Erythroblast (primary cell): Measurements from ENCODE around the gene GOLGA5.

Experiments used
- DNase-seq, 2 experiments: peaks; one replicate each; lab custom pipeline; 2025; lab: John Stamatoyannopoulos, UW
- GATA1 ChIP-seq: IDR thresholded peaks from 2 replicates; pipeline ENCODE4 v1.6.1; 2011; ENCODE audit warnings: low read depth, mild to moderate bottlenecking, control low read depth, low read length, moderate library complexity
- POLR2A ChIP-seq: IDR thresholded peaks from 2 replicates; pipeline ENCODE4 v1.6.1; 2011; ENCODE audit warnings: mild to moderate bottlenecking, low read length

Gene GOLGA5, protein sequence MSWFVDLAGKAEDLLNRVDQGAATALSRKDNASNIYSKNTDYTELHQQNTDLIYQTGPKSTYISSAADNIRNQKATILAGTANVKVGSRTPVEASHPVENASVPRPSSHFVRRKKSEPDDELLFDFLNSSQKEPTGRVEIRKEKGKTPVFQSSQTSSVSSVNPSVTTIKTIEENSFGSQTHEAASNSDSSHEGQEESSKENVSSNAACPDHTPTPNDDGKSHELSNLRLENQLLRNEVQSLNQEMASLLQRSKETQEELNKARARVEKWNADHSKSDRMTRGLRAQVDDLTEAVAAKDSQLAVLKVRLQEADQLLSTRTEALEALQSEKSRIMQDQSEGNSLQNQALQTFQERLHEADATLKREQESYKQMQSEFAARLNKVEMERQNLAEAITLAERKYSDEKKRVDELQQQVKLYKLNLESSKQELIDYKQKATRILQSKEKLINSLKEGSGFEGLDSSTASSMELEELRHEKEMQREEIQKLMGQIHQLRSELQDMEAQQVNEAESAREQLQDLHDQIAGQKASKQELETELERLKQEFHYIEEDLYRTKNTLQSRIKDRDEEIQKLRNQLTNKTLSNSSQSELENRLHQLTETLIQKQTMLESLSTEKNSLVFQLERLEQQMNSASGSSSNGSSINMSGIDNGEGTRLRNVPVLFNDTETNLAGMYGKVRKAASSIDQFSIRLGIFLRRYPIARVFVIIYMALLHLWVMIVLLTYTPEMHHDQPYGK

DNA sequence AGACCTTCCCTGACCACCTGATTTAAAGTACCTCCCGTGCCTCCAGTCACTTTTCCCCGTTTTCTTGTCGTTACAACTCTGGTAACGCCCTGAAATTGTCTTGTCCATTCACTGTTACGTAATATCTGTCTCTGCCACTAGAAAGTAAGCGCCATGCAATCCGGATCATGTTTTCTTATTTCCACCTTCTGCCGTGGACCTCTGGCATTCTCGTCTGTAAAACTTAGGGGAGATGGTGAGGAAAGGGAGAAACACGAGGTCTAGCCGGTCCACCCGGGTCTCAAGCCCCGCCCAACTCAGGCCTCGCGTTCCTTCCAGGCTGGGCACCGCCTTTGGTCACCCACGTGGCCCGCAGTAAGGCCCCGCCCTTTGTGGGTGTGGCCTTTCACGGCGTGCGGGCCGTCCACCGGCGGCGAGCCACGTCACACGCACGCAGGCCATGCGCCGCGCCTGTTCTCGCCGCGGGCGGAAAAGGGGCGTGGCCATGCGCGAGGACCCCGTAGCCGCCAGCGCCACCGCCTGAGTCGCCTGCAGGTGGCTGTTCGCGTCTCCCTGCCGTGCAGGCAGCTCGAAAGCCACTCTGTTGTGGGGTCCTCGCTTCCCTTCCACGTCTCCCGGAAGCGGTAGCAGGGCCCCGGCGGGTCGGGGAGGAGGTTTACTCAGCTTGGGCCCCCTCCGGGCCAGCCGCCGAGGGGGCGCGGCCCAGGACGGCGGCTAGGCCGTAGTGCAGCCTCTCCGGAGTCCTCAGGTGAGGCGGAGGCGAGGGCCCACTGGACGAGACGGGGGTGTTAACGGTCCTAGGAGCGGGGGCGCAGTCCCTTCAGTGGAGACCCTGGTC lies at the start of gene GOLGA5:
TSS of gene GOLGA5 (plus strand) at position 597 of the 838 bp plus-strand sequence. CDS start 3,133 bp downstream, outside the sequence.
- DNase-seq: peak; percentile 100
- peak; percentile 88 for TF ChIP-seq POLR2A
- no peak for TF ChIP-seq GATA1

DNA sequence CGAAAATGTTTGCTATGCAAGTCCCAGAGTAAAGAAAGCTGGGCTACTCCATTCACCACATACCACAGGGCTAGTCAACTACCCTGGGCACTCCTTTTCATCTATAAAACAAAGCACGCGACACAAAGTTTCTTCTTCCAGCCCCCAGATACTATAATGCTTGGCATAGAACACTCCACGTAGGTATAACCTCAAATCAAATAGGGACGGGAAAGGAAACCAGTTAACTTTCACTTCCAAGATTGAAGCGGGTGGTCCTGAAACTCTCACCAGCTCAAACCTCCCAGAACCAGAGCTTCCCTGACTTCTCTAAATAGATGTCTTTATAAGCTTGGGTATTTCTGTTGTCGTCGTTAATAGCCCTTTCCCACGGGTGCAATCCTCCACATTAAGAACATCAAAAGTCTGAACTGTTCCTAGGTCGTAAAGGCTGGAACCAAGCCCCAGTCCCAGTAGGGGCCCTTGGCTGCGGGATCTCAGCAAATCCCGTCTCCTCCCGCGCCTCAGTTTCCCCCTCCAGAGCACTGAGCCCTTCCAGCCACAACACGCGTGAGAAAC lies 46.3 kb upstream of the GOLGA5 start:
- DNase-seq: no peak

DNA sequence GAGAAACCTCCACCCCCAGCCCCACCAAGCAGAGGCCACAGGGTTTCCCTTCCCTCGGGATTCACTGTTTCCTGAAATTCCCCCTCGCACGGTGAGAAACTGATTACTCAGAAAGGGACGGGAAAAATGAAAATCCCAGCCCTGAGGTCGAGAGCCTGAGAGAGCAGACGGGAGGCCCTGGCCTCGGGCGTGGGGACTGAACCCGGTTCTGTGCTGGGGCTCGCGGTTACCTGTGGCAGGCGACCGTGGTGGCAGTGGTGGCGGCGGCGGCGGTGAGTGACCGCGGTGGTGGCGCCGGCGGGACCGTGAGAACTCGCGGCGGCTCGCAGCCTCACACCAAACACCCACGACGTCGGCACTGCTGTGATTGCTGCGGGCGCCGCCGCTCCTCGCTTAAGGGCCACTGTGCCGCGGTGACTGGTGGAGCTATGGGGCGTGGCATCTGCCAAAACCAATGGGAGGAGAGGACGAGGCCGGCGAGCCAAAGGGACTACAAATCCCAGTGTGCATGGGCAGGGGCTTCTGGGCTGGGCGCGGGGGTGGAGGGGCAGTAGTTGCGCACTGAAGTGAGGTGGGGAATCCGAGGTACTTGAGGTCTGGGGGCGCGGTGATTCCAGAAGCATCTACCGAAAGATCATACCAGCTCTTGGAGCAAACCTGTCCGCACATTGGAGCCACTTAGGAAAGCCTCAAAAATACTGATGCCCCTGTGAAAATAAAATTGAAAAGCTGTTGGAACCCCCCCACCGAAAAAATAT lies 45.7 kb upstream of the GOLGA5 start, which contains the start of gene LGMN:
TSS of gene LGMN (minus strand) at position 369 of the 758 bp plus-strand sequence. CDS start 15,841 bp downstream, outside the sequence.
- TF ChIP-seq GATA1: no peak
- TF ChIP-seq POLR2A: no peak

More for the DNA sequence above, 46.3 kb upstream of the GOLGA5 start:
- no peak for TF ChIP-seq POLR2A
- no peak for TF ChIP-seq GATA1

DNA sequence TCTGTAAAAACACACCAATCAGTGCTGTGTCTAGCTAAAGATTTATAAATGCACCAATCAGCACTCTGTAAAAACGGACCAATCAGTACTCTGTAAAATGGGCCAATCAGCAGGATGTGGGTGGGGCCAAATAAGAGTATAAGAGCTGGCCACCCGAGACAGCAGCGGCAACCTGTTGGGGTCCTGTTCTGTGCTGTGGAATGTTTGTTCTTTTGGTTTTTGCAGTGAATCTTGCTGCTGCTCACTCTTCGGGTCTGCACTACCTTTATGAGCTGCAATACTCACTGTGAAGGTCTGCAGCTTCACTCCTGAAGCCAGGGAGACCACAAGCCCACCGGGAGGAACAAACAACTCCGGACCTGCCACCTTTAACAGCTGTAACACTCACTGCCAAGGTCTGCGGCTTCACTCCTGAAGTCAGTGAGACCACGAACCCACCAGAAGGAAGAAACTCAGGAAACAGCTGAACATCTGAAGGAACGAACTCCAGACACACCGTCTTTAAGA lies 43.8 kb upstream of the GOLGA5 start:
- peak in 1 of 2 experiments; percentile 9 for DNase-seq

More for the DNA sequence above, 45.7 kb upstream of the GOLGA5 start, which contains the start of gene LGMN:
- peak; percentile 23 to 25 for DNase-seq

DNA sequence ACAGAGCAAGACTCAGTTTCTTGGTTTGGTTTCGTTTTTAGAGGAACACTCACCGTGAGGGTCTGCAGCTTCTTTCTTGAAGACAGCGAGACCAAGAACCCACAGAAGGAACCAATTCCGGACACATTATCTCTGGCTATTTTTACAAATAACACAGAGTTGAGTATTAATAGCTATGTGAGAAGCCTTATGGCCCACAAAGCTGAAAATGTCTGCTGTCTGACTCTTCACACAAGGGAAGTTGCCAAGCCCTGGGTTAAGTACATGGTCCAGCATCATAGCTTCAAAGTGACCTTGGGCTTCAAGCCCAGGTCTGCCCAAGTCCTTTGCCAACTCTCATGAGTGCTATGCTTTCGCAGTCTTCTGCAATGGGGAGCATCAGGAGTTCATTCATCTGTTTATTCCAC lies 43.1 kb upstream of the GOLGA5 start:
- TF ChIP-seq GATA1 (no peak), POLR2A (no peak)
- DNase-seq: no peak

DNA sequence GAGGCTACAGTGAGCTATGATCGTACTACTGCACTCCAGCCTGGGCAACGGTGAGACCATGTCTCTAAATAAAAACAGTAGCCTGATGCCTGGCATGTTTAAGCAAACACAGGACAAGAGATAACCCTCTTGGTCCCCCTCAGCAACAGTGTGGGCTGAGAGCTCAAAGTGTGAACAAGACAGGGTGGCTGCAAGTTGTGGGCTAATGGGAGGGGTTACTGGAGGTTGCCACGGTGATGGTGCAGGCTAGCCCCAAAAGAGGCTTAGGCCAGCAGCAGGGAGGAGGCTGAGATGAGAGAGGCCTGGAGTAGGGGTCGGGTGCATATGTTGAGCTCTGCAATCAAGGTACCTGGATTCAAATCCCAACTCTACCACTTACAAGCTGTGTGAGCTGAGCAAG lies 42.3 kb upstream of the GOLGA5 start:
- TF ChIP-seq POLR2A (no peak), GATA1 (no peak)
- DNase-seq: no peak

DNA sequence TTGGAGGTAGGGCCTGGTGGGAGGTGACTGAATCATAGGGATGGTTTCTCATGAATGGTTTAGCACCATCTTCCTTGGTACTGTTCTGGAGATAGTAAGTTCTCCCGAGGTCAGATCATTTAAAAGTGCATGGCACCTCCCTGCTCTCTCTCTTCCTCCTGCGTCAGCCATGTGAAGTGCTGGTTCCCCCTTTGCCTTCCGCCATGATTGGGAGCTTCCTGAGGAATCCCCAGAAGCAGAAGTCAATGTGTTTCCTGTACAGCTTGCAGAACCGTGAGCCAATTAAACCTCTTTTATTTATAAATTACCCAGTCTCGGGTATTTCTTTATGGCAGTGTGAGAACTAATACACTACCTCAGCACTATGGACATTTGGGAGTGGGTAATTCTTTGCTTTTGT lies 40.9 kb upstream of the GOLGA5 start:
- DNase-seq: no peak
- TF ChIP-seq POLR2A (no peak), GATA1 (no peak)

DNA sequence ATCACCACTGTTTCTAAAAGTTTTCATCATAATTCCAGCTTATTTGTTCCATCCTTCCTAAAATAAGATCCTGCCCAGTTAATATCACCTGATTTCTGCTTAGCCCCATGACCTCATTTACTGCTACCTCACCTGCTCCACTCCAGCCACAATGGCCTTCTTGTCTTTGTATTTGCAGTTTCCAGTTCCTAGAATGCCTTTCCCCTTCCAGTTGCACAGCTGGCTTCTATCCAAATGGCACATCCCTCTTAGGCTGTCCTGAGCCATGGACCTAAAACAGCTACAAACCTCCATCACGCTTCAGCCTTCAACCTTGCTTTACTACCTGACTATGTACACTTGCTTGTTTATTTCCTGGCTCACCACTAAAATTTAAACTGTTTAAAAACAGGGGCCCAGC lies 39.1 kb upstream of the GOLGA5 start:
- DNase-seq: no peak
- TF ChIP-seq POLR2A: no peak
- TF ChIP-seq GATA1: no peak

DNA sequence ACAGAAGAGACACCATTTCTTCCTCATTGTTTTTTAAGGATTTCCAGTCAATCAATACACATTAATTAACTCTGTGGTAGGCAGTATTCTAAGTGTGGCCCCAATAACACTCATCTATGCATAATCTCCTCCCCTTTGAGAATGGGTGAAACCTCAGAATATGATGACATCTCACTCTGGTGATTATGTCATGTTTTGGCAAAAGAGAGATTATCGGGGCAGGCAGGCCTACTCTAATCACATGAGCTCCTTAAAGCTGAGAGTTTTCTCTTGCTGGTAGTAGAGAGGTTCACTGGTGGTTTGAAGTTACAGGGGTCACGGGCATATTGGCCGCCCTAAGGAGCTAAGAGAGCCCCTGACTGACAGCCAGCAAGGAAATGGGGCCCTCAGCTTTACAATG lies 38.6 kb upstream of the GOLGA5 start:
- no peak for TF ChIP-seq POLR2A
- no peak for TF ChIP-seq GATA1
- DNase-seq: peak; percentile 17 to 30

DNA sequence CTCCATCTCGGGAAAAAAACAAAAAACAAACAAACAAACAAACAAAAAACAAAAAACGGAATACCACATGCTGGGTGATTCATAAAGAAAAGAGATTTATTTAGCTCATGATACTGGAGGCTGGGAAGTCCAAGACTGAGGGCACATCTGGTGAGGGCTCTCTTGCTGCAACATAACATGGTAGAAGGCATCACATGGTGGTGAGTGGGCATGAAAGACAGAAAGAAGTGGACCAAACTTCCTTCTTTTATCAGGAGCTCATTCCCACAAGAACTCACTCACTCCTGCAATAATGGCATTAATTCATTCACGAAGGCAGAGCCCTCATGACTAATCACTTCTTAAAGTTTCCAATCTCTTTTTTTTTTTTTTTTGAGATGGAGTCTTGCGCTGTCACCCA lies 37.7 kb upstream of the GOLGA5 start:
- DNase-seq: no peak
- TF ChIP-seq POLR2A: no peak
- no peak for TF ChIP-seq GATA1

DNA sequence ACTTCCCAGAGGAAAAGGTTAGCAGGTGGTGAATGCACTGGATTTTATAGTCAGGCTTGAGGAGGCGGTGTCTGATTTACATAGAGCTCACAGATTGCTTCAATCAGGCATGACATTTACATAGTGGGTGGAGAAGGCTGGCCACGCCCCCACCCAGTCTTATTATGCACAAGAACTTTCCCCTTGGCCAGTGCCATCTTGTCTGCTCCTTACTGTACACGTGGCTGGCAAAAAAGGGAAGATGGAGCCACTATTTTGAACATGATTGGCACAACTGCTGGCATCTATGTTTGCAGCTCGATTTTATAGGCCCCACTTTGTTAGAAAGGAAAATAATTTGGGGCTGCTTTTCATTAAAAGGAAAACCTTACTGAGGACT lies 34.8 kb upstream of the GOLGA5 start:
- DNase-seq: no peak
- no peak for TF ChIP-seq POLR2A
- TF ChIP-seq GATA1: no peak
